Measurements from ENCODE around the gene EHD3. TPM values are rescaled to one million over a fixed set of nuclear protein-coding genes. Genes with fewer than 3 reads are reported as not detected.

The EHD3 gene
- total RNA-seq, 1 donor from 2014 or later = 40.3 TPM

DNA sequence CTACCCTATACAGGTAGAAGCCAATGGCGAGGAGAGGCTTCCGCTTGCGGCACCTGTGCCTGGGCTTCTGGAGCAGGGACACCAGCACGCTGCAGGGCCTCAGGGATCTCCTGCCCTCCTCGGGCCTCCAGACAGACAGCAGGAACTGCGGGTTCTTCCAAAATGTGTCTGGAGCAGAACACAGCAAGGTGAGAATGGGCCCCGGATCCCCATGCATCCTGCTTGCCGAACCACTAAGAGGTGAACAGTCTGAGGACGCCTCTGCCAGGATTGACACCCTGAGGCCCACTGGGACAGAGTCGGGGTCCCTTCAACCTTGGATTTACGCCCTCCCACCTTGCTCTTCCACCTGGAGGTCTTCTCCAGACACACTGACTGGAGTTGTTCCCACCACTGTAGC is 42.0 kb upstream of the EHD3 start:
- TF ChIP-seq, protein P1, sequence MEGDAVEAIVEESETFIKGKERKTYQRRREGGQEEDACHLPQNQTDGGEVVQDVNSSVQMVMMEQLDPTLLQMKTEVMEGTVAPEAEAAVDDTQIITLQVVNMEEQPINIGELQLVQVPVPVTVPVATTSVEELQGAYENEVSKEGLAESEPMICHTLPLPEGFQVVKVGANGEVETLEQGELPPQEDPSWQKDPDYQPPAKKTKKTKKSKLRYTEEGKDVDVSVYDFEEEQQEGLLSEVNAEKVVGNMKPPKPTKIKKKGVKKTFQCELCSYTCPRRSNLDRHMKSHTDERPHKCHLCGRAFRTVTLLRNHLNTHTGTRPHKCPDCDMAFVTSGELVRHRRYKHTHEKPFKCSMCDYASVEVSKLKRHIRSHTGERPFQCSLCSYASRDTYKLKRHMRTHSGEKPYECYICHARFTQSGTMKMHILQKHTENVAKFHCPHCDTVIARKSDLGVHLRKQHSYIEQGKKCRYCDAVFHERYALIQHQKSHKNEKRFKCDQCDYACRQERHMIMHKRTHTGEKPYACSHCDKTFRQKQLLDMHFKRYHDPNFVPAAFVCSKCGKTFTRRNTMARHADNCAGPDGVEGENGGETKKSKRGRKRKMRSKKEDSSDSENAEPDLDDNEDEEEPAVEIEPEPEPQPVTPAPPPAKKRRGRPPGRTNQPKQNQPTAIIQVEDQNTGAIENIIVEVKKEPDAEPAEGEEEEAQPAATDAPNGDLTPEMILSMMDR (IDR thresholded peaks at IDR 0.05) = no peak
- intact Hi-C loops (cut with micrococcal nuclease) = no loop called here
- no peak overlapping the region for H3K4me3 Mint-ChIP-seq
- POLR2A ChIA-PET = interaction anchor here (0.7 kb wide), 1 partner anchor 23 kb away, joined by 3 read pairs; no protein-coding TSS in a partner anchor
- H3K9me3 Mint-ChIP-seq = no peaks in the 10 kb centered on the region
- H3K27me3 Mint-ChIP-seq = no peaks in the 10 kb centered on the region
- DNase-seq (no peak), ATAC-seq (ENCODE audit: low read depth) (no peak)
- CTCF ChIA-PET = no interaction called here
- peaks cover 10% of the 10 kb centered on the region for H3K4me1 Mint-ChIP-seq
- H3K27ac Mint-ChIP-seq = no peak overlapping the region
- H3K36me3 Mint-ChIP-seq (ENCODE audit: low read depth) = peaks cover 11% of the 10 kb centered on the region

DNA sequence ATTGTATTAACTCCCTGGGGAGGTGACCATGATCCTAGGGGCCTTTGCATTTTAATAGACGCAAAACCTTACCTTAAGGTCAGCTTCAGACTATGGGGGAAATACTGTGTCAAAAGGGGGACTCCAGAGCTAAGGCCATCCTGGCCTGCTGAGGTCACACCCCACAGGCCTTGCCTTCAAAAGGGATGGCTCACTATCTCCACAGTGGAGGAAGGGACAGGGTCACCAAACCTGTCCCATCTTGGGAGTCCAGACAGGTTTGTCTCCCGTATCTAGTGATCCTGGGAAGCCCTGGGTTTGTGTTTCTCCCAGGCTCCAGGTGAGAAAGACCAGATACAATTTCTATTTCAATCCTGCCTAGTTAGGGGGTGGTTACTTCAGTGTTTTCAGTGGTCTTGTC is 41.6 kb upstream of the EHD3 start:
- ChIA-PET CTCF (no interaction called here), POLR2A (no interaction called here)
- H3K27ac Mint-ChIP-seq = no peak overlapping the region
- ATAC-seq (ENCODE audit: low read depth) (no peak), DNase-seq (no peak)
- H3K4me3 Mint-ChIP-seq = no peak overlapping the region
- TF ChIP-seq, protein P1 (IDR thresholded peaks at IDR 0.05) = no peak
- H3K36me3 Mint-ChIP-seq (ENCODE audit: low read depth) = peaks cover 14% of the 10 kb centered on the region
- H3K27me3 Mint-ChIP-seq = no peaks in the 10 kb centered on the region
- intact Hi-C loops (cut with micrococcal nuclease) = no loop called here
- no peaks in the 10 kb centered on the region for H3K9me3 Mint-ChIP-seq
- H3K4me1 Mint-ChIP-seq = peaks cover 10% of the 10 kb centered on the region

DNA sequence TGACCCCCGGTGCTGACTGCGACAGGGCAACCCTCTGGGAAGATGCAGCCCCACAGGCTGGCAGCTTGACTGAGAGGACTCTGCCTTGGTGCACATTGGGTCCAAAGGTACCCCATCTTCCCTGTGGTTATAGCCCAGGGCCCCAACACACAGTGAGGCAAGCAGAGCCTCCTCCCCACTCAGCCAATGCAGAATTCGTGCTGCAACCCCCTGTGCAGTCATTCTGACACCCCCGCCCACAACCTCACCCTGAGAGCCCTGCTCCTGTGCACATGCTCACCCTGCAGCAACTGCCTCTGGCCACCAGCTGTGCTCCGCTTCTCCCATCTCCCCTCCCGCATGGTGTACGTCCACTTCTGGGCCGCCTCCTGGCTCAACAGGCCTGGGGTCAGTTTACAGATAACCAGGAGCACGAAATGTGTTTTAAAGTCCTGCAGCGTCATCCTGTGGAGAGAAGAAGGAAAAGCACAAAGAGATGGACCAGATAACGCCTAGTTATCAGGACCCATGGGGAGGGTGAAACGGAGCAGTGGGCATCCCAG is 41.0 kb upstream of the EHD3 start:
- peaks cover 10% of the 10 kb centered on the region for H3K4me1 Mint-ChIP-seq
- TF ChIP-seq, protein P1 (IDR thresholded peaks at IDR 0.05) = no peak
- no peak overlapping the region for H3K27ac Mint-ChIP-seq
- ATAC-seq (ENCODE audit: low read depth) (no peak), DNase-seq (no peak)
- intact Hi-C loops (cut with micrococcal nuclease) = no loop called here
- ChIA-PET CTCF (interaction anchor here (1.6 kb wide), 1 partner anchor 22 kb away, joined by 8 read pairs; no protein-coding TSS in a partner anchor), POLR2A (no interaction called here)
- H3K9me3 Mint-ChIP-seq = no peaks in the 10 kb centered on the region
- no peaks in the 10 kb centered on the region for H3K27me3 Mint-ChIP-seq
- H3K36me3 Mint-ChIP-seq (ENCODE audit: low read depth) = peaks cover 14% of the 10 kb centered on the region
- H3K4me3 Mint-ChIP-seq = no peak overlapping the region

DNA sequence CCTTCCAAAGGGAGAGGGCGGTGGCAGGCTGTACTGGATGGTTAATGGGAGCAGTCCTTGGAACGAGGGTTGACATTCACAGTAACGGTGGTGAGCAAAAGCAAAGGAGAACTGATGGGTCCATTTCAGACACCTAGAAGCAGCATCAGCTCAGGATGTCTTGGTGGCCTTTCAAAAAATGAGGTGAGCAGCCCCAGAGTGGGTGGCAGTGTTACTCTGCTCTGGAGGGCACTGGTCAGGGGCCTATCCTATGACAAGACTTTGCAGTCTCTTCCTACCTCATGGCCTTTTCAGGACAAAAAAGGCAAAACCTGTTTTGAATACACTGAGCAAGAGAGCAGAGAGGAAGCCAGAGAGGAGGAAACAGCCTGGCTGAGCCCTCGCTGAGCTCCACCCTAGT is 40.1 kb upstream of the EHD3 start:
- Mint-ChIP-seq H3K9me3 (peaks cover under 1% of the 10 kb centered on the region), H3K27me3 (no peaks in the 10 kb centered on the region), H3K4me1 (peaks cover 10% of the 10 kb centered on the region), H3K27ac (no peak overlapping the region), H3K4me3 (no peak overlapping the region), H3K36me3 (ENCODE audit: low read depth) (peaks cover 14% of the 10 kb centered on the region)
- POLR2A ChIA-PET = interaction anchor here (0.5 to 0.6 kb wide), 2 partner anchors 24 to 507 kb away, joined by 3 to 5 read pairs; no protein-coding TSS in a partner anchor
- ATAC-seq (ENCODE audit: low read depth) (no peak), DNase-seq (no peak)
- CTCF ChIA-PET = interaction anchor here (1.6 kb wide), 1 partner anchor 23 kb away, joined by 8 read pairs; no protein-coding TSS in a partner anchor
- TF ChIP-seq, protein P1 (IDR thresholded peaks at IDR 0.05) = no peak
- intact Hi-C loops (cut with micrococcal nuclease) = no loop called here

DNA sequence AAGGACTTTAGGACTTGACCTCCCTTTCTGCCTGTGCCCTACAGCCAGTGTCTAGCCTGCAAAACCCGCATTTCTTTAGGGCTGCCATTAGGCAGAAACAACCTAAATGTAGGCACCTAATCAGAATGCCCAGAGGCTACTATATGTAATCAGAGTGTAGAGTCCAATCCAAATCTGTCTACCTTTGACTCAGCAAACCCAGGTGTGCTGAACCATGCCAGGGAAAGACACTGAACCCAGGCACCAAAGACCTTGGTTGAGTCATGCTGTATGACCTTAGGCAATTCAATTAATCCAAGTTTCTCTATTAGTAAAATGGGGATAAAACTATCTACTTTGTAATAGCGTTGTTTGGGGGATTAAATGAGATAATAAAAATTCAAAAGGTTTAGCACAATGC is 37.3 kb upstream of the EHD3 start:
- Mint-ChIP-seq H3K27ac (no peak overlapping the region), H3K9me3 (peaks cover 3% of the 10 kb centered on the region), H3K36me3 (ENCODE audit: low read depth) (peaks cover 5% of the 10 kb centered on the region), H3K4me3 (no peak overlapping the region), H3K27me3 (no peaks in the 10 kb centered on the region), H3K4me1 (peaks cover 10% of the 10 kb centered on the region)
- CTCF ChIA-PET = no interaction called here
- DNase-seq = no peak
- no peak for ATAC-seq (ENCODE audit: low read depth)
- intact Hi-C loops (cut with micrococcal nuclease) = no loop called here
- TF ChIP-seq, protein P1 (IDR thresholded peaks at IDR 0.05) = no peak
- POLR2A ChIA-PET = no interaction called here
